HG03354 (cell line): ENCODE results near the gene DYRK3.

Experiments
- ATAC-seq: cut with Tn5 transposase; IDR thresholded peaks from one replicate; pipeline ENCODE4 v1.9.1; 2021; ENCODE audit warnings: mild to moderate bottlenecking; ENCODE audit not compliant: unreplicated experiment, poor library complexity, severe bottlenecking

DYRK3 gene

DNA sequence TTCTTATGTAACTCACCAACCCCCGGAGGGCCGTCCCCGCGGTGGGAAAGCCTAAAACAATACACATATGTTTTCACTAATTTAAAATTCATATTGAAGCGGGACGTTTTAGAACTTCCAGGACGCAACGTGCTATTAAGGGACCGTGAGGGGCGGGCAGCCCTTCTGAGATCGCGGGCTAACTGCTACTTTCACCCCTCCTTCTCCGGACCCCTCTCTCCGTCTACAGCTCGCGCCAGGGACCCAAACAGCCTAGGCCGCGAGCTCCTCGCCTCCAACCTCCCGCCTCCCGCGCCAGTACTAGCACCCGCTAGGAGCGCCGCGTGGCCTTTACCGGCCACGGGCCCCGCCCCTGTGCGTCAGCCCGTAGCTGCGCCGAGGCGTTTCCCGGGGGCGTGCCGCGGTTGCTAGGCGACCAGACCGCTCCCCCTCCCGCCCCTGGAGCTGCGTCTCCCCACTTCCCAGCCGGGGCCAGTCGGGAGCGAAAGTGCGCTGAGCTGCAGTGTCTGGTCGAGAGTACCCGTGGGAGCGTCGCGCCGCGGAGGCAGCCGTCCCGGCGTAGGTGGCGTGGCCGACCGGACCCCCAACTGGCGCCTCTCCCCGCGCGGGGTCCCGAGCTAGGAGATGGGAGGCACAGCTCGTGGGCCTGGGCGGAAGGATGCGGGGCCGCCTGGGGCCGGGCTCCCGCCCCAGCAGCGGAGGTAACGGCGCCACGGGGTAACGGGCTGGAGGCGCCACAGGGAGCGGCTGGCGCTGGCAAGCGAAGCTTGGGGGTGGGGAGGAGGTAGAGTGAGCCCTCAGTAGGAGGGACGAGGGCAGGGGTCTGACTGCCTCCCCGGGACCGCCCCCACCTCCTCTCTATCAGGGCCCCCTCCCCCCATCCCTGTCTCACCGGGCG lies at the start of gene DYRK3:
DYRK3 (plus strand) TSS at position 457 of the 898 bp plus-strand sequence; CDS start at position 625, 168 bp downstream.
- ATAC-seq: peak; percentile 93

DNA sequence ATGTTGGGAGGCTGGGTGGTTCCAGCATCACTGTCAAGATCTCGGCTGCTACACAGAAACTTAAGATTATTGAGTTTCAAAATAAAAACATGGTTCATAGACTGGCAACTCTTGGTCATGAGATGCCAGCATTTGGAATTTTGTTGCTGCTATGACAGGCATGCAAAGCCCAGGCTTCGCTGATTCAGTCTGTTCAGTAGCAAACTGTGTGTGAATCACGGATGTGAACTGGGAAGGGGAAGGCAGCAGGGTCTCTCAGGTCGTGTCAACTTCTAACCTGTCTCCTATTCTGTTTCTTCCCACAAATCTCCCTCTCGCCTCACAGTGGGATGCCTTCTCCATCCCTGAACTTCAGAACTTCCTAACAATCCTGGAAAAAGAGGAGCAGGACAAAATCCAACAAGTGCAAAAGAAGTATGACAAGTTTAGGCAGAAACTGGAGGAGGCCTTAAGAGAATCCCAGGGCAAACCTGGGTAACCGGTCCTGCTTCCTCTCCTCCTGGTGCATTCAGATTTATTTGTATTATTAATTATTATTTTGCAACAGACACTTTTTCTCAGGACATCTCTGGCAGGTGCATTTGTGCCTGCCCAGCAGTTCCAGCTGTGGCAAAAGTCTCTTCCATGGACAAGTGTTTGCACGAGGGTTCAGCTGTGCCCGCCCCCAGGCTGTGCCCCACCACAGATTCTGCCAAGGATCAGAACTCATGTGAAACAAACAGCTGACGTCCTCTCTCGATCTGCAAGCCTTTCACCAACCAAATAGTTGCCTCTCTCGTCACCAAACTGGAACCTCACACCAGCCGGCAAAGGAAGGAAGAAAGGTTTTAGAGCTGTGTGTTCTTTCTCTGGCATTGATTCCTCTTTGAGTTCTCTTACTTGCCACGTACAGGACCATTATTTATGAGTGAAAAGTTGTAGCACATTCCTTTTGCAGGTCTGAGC lies 48.6 kb upstream of the DYRK3 start:
- ATAC-seq: no peak

DNA sequence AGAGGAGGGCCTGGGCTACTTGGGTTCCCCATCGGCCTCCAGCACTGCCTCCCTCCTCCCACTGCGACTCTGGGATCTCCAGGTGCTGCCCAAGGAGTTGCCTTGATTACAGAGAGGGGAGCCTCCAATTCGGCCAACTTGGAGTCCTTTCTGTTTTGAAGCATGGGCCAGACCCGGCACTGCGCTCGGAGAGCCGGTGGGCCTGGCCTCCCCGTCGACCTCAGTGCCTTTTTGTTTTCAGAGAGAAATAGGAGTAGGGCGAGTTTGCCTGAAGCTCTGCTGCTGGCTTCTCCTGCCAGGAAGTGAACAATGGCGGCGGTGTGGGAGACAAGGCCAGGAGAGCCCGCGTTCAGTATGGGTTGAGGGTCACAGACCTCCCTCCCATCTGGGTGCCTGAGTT lies 47.4 kb upstream of the DYRK3 start:
- no peak for ATAC-seq

DNA sequence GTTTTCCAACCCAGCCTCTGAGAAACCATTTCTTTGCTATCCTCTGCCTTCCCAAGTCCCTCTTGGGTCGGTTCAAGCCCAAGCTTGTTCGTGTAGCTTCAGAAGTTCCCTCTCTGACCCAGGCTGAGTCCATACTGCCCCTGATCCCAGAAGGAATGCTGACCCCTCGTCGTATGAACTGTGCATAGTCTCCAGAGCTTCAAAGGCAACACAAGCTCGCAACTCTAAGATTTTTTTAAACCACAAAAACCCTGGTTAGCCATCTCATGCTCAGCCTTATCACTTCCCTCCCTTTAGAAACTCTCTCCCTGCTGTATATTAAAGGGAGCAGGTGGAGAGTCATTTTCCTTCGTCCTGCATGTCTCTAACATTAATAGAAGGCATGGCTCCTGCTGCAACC lies 46.8 kb upstream of the DYRK3 start:
- no peak for ATAC-seq

DNA sequence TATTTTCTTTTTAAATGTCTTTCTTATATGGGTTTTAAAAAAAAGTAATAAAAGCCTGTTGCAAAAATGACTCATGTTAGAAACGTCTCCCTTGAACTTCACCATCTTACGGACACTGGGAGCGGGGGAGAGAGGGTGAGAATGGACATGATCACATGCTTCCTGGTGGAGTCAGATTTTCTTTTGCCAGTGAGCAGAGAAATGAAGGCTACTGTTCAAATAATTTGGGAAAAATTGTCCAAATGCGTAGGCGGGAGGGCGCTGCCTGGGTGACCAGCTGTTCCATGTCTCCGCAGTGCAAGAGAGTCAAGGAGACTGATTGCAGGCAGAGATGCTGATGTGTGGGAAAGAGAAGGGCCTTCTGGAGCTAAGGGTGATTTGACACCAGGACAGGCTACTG lies 46.1 kb upstream of the DYRK3 start:
- ATAC-seq: no peak

DNA sequence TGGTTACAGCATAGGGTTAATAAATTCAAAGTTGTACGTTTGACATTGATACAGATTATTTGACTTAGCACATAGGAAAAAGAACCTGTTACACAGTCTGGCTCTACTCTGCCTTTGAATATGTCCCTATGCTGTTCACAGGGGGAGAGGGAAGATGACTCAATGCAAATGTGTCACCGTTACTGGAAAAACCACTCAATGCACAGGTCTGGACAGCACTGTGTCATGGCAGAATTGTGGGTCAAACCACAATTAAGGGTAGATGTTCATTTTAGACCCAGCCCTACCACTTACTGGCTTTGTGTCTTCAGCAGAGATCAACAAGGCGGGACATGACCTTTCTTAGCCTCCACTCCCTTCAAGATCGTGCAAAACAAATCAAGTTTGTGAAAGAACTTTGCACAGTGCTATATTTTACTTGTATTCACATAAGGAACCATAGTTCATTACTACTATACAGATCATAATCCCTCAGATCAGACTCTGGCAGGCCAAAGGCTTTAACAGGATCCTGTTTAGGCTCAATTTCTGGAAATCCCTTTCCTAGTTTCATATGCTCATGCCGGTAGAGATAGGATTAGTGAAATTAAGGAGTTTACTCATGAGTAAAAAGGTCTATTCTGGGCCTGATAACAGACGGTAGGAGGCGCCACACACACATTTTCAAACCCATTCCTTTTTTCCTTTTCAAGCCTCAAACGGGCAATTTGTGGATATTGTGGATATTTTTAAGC lies 45.1 kb upstream of the DYRK3 start:
- no peak for ATAC-seq

DNA sequence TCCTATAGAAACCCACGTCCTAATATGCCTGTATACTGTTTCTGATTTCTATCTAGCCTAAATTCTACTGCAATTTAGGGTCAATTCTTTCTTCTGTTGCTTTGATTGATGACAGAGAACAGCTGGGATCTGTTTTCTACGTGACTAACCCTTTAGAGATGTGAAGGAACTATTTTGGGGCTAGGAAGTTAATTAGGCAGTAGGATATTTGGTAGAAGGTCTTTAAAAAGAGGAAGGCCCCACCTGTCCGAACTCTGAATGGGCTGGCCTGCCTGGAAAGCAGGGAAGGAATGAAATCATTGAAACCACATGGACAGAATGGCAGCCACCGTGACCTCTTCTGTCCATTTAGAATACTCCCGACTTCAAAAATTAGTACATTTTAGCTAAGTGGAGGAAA lies 44.1 kb upstream of the DYRK3 start:
- no peak for ATAC-seq

DNA sequence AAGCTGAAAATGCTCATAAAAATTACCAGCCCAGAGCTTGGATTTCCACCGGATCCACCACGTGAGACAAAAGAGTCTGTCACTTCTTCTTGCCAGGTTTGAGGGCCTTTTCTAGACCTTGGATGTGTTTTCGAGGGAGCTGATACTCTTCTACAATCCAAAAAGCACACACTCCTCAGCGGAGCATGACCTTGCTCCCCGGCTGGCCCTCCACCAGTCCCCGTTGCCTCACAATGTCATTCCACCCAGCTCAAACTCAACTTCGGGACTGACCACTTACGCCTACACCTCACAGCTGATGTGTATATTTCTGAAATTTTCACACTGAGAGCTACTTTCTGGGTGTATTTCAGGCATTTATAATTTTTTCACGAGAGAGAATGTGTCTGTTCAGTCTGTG lies 43.6 kb upstream of the DYRK3 start:
- ATAC-seq: no peak

DNA sequence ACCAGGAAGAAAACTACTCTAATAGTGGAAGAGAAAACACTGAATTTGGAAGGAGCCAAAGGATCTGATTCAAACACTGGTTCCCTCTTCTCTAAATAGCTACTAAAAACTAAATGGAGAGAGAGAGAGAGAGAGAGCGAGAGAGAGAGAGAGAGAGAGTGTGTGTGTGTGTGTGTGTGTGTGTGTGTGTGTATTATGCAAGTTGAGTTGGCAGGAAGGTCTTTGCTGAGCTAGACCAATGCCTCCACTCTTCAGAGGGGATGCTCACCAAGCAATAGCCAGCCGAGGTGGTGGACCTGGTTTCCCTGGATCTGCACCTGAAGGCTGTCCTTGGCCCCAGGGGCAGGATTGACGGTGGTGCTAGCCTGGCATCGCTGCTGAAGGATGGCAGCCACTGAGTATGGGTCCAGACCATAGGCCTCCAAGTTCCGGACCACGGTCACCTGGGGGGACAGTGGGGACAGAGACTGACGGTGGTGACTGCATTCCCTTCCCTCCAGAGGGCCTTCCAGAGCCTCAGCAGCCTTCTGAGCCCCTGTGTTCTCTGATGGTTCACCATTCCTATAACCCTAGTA lies 41.9 kb upstream of the DYRK3 start:
- ATAC-seq: no peak

DNA sequence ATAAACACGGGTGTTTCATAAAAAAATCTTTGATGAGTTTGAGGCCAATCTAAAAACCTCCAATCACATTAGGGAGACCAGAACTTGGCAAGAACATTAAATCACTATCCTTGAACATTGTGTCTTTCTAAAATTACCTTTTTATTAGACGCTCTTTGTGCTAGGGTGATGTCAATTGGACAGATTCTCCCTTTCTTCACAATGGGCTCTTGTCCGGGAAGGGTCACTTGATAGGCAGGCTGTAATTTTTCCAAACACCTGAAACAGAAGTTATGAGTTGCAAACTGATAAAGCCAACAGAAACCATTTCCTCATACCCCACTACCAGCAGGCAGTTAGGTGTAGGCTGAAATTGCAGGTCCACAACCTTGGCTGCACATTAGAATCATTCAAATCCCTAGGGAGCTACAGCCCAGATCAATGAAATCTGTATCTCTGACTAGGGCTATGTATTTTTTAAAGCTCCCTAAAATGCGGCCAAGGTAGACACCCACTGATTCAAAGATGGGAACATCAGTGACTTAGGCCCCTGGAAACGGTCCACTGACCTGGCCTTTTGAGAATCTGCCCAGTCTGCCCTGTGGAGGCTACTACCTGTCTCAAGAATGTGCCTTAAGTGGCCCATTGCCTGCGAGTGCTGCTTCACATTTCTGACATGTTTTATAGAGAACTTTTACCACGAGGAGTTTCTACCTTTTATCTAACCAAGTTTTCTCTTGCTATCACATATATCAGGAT lies 39.6 kb upstream of the DYRK3 start:
- no peak for ATAC-seq

DNA sequence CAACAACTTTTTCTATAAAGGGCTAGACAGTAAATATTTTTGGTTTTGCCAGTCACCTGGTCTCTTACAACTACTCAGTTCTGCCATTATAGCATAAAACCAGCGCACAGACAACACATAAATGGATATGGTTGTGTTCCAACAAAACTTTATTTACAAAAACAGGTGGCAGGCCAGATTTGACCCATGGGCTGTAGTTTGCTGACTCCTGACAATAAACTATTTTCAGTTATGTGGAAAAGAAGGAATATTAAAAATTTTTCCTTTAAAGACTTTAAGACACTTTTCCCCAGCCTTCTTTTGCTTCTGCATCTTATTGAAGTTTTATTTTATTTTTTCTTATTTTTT lies 39.0 kb upstream of the DYRK3 start:
- no peak for ATAC-seq

DNA sequence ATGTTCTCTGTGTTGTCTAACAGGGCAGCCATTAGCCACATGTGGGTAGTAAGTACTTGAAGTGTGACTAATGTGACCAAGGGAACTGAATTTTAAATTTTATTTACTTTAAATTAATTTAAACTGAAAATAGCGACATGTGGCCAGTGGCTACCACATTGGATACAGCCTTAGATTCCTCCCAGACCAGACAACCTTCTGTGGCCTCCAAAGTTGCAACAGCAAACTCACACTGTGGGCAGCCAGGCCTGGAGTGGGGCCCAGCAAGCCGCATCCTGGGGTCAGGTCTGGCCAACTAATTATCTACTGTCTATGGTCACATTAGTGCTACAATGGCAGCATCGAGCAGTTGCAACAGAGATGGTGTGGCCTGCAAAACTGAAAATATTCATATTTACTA lies 34.8 kb upstream of the DYRK3 start:
- ATAC-seq: no peak

DNA sequence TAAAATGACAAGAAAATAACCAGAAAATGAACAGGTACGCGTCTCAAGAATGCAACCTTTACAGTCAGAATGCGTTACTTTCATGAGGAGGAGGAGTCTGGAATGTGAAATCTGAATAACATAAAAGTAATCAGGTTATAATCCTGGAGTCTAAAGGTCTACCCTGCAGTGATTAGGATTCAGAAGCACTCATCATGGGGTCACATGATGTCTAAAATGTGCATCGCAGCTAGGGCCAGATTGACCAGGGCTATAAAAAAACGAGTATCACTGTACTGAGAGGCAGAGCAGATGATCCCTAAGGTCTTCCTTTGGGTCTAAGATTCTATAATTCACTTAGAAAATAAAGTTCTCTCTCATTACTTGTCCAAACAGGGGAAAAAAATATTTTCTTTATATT lies 30.5 kb upstream of the DYRK3 start:
- ATAC-seq: no peak

DNA sequence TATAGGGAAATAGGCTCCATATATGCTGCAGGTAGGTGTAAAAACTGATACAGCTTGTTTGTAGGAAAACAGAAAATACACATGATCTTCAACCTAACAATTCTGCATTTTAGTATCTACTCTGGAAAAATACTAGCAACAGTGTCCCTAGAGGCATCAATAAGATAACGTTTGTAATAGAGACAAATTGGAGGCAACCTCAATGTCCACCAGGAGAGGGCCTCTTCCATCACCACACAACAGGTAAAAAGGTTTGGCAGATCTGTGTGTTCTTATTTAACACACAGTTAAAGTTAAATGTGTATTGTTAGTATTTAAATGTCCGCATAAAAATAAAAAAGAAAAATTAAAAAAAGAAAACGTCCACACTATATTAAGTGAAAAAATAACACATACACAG lies 28.5 kb upstream of the DYRK3 start:
- ATAC-seq: no peak

DNA sequence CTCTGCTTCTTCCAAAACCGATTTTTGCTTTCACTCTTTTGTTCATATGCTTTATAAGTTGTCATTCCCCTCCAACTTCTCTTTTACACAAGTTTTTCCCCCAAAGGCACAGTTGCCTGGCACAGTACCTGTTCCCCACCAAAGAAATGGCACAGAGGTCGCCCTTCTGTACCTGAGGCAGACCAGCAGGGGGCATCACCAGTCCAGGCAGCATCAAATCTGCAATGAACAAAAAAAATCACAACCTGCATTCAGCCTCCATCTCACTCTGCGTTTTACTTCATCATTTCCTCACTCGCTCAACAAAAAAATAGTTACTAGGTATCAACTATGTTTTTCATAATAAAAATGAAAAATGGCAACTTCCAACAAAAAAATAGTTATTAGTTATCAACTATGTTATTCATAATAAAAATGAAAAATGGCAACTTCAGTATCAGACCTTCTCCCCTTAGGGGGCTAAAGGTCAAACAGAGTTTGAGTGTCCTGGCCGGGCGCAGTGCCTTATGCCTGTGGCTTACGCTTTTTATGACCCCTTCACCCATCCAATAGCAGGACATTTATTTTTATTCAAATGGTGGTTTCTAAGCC lies 27.1 kb upstream of the DYRK3 start:
- no peak for ATAC-seq

DNA sequence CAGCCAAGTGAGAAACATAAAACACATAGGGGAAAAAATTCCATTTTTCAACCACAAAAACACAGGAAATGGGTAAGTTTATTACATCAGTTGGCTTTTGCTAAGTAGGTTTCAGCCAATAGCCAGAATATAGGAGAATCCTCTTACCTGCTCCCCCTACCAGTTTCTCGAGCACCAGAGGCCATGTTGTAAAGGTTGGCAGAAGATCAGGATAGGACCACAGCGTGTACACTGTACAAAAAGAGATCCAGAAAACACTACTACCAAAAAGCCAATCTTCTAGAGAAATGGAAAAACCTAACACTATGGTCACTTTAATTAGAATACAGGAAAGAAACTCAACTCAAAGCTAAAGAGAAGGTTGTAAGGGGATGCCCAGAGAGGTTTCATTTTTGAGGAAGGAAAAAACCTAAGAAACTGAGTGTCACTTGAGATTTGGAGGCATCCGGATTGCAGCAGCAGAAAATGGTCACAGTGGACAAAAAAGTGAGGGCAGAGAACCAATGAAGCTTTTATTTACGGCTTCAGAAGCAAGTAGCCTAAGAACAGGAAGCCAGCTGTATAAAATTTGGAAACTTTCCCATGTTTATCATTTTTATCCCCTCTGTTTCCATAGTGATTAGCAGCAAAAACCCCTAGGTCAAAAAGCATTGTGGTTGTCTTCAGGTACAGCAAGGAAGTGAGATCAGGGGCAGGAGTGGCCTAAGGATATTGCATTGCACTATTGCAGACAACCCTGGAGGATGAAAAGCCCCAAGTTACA lies 25.9 kb upstream of the DYRK3 start:
- peak; percentile 29 for ATAC-seq

DNA sequence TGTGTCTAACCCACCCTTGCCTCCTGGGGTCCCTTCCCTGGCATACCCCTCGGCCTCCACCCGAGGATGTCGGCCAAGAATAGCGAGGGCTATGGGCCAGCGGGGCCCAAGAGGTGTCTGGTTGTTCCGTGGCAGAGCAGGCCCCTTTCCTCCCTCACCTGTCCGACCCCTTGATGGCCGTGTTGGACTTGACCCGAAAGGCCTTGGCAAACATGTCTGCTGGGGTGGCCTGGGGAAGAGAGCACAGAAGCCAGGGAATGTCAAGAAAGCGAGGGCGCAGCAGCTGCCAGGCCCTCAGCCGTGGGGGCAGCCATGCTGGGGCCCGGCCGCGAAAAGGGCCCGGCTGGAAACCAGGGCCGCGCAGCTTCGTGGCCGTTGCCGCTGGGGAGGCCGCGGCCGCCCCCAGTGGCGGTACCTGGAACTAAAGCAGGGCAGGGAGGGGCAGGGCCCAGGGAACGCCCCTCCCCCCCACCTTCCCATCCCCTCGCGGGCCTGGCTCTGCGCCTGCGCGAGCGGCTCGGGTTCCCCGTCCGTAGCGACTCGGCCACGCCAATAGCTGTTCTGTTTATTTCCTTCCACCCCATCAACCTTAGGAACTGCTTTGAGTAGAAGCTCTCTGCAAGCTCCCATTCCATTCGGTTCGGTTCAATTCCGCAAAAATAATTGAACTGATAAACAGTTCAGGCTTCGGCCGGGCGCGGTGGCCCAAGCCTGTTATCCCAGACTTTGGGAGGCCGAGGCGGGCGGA lies 23.0 kb upstream of the DYRK3 start, which contains the start of gene EIF2D:
EIF2D (minus strand) TSS at position 337 of the 748 bp plus-strand sequence; CDS start at position 214, 123 bp downstream.
- peak; percentile 83 for ATAC-seq
